GM20000 (cell line): Measurements from ENCODE around the gene DDX42.
A peak's percentile ranks its signal among the peaks of the same experiment; 100 is the strongest.

Experiments used
- DNase-seq: peaks from one replicate; pipeline ENCODE4 v3.0.0; 2012; ENCODE audit warnings: low spot score
- CTCF ChIP-seq: IDR thresholded peaks from 2 replicates; pipeline ENCODE4 v1.5.1; 2012; ENCODE audit warnings: mild to moderate bottlenecking, control low read depth; ENCODE audit errors: extremely low read depth, missing control alignments

DDX42 gene

DNA sequence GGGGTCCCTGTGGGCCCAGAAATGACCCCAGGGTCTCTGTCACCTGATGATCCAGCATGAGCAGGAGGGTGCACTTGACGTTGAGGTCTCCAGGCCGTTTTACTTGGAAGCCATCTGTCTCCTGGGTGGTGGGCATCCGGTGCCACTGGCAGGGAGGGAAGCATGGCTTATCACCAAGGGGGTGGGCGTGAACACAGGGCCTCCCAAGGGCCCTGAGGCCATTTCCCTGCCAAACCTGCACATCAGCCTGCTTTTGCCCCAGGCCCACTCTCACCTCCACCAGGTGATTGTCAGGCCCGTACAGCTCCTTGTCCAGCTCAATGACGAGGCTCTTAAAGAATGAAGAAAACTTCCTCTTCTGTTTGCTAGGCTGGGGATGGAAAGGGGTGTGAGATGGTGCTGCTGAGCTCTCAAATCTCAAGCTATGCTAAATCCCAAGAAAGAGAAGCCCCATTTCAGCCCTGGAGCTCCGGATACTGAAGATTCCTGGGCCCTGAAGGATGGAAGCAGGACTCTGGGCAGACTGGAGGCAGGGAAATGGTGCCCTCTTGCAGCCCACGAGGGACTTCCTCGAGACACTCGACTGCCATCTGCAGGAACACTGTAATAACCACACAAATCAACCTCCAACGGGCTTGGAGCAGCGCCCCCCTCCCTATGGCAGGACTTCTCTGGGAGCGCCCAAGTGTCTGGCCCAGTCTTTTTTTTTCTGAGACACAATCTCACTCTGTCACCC, 60.6 kb downstream of the DDX42 start:
- TF ChIP-seq CTCF = peak; percentile 50
- DNase-seq = peak; percentile 68

GRCh38 chr17:63835167-63835720, 61.3 kb downstream of the DDX42 start:
- no peak for TF ChIP-seq CTCF
- no peak for DNase-seq

GRCh38 chr17:63836811-63837210, 62.8 kb downstream of the DDX42 start:
- no peak for TF ChIP-seq CTCF
- no peak for DNase-seq

- no peak for DNase-seq
- no peak for TF ChIP-seq CTCF
Measured at GRCh38 chr17:63837480-63837879, 63.5 kb downstream of the DDX42 start.

DNA sequence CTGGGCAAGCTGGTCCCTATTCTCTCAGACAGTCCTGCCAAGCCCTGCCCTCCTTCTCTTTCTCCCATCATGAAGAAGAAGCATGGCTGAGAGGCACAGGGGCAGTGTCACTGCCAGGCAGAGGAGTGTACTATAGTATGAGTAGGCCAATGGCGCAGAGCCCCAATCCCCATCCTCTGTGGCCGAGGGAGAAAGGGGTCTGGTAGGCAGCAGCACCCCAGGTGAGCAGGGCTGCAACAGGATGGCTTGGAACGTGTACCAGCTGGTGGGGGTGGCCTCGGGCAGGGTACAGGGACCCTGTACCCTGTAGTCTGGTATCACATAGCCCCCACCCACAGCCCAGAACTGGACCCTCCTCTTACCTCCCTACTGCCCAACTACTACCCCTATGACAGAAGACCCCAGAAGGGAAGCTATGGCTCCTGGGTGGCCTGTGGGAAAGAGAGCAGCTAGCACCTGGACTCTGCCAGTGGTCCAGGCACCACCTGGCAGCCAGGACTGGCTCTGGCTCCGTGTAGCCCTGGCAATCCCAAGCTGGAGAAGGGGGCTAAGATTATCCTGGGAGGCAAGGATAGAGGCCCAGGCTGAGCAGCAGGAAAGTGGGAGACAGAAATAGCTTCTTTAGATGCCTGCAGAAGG, 64.1 kb downstream of the DDX42 start:
- no peak for TF ChIP-seq CTCF
- no peak for DNase-seq

- no peak for TF ChIP-seq CTCF
- no peak for DNase-seq
Measured at GRCh38 chr17:63838631-63839171, 64.7 kb downstream of the DDX42 start.
